RCC 7860 (cell line): Measurements from ENCODE around the gene RPLP2.
A peak's percentile ranks its signal among the peaks of the same experiment; 100 is the strongest.

ENCODE experiments used
- DNase-seq: peaks from one replicate; pipeline ENCODE4 v3.0.0-alpha.2; 2015; ENCODE audit warnings: low spot score
- FAIRE-seq: peaks from 2 replicates; lab custom pipeline; 2012; peaks lifted over from hg19 to GRCh38; lab: Jason Lieb, UNC

Gene RPLP2

GRCh38 chr11:790721-791564 lies 18.8 kb upstream of the RPLP2 start:
- no peak for DNase-seq

GRCh38 chr11:791658-792534 lies 17.9 kb upstream of the RPLP2 start:
- FAIRE-seq (no peak), DNase-seq (no peak)

More at GRCh38 chr11:790721-791564, 18.8 kb upstream of the RPLP2 start:
- FAIRE-seq = no peak

- DNase-seq (no peak), FAIRE-seq (no peak)
These were observed 17.3 kb upstream of the RPLP2 start for GRCh38 chr11:792535-792821.

GRCh38 chr11:792873-793272 lies 16.9 kb upstream of the RPLP2 start:
- no peak for DNase-seq
- no peak for FAIRE-seq

- DNase-seq (no peak), FAIRE-seq (no peak)
These were observed 16.2 kb upstream of the RPLP2 start for GRCh38 chr11:793556-793955.

- FAIRE-seq (no peak), DNase-seq (no peak)
These were observed 15.6 kb upstream of the RPLP2 start for GRCh38 chr11:794013-794765.

GRCh38 chr11:794766-795633 lies 14.8 kb upstream of the RPLP2 start:
- no peak for FAIRE-seq

GRCh38 chr11:795634-796564 lies 13.9 kb upstream of the RPLP2 start:
- DNase-seq = peak; percentile 93
- FAIRE-seq = peak; percentile 39

More at GRCh38 chr11:794766-795633, 14.8 kb upstream of the RPLP2 start:
- no peak for DNase-seq

GRCh38 chr11:796565-797295 lies 13.0 kb upstream of the RPLP2 start:
- FAIRE-seq (no peak), DNase-seq (no peak)

GRCh38 chr11:797296-798092 lies 12.3 kb upstream of the RPLP2 start:
- DNase-seq (peak; percentile 60), FAIRE-seq (no peak)

- peak; percentile 41 for DNase-seq
- no peak for FAIRE-seq
These were observed 11.6 kb upstream of the RPLP2 start, which contains the start of gene SLC25A22 for GRCh38 chr11:798093-798713. Gene SLC25A22 (minus strand): TSS chr11:798281. CDS start chr11:795006, 3,275 bp downstream.

GRCh38 chr11:799641-800316 lies 10.0 kb upstream of the RPLP2 start:
- FAIRE-seq = no peak

GRCh38 chr11:800473-800872 lies 9.3 kb upstream of the RPLP2 start:
- DNase-seq = no peak
- FAIRE-seq = no peak

More at GRCh38 chr11:799641-800316, 10.0 kb upstream of the RPLP2 start:
- no peak for DNase-seq

GRCh38 chr11:801097-801780 lies 8.5 kb upstream of the RPLP2 start:
- no peak for FAIRE-seq

GRCh38 chr11:802018-802617 lies 7.6 kb upstream of the RPLP2 start:
- DNase-seq = no peak

More at GRCh38 chr11:801097-801780, 8.5 kb upstream of the RPLP2 start:
- no peak for DNase-seq

More at GRCh38 chr11:802018-802617, 7.6 kb upstream of the RPLP2 start:
- FAIRE-seq = no peak
